Dedifferentiated amniotic fluid mesenchymal stem cell (primary cell): ENCODE results near the gene ENAM.
"Not testable (repeated sequence)": the region's sequence is repeated elsewhere in the genome, so short reads cannot be mapped to it uniquely, and the experiment has no call there.

Experiments used
- DNase-seq: peaks from one replicate; pipeline ENCODE4 v3.0.0-alpha.2; 2016; ENCODE audit errors: extremely low spot score

ENAM gene

DNA sequence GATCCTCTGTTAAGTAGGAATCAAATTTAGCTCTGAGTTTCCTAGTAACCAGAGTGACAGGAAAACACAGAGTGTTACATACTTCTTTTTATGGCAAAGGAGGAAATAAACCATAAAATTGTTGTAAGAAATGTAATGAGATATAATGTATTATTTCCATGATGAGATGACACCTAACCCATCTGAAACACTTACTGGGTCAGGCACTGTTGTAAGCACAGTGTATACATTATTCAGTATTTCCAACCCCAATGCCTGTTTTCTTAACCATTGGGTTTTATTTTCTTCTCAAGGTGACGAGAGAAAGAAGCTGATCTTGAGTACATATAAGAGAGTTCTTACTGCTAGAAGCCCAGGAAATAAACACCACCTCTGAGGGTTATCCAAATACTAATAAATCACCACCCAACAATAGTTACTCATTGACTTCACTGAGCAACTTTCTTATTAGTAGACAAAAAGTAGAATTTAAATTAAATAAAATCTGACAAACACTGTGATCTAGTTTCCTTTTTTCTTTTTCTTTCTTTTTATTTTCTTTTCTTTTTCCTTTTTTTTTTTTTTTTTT is 4.2 kb upstream of the ENAM start:
- DNase-seq, result no peak

DNA sequence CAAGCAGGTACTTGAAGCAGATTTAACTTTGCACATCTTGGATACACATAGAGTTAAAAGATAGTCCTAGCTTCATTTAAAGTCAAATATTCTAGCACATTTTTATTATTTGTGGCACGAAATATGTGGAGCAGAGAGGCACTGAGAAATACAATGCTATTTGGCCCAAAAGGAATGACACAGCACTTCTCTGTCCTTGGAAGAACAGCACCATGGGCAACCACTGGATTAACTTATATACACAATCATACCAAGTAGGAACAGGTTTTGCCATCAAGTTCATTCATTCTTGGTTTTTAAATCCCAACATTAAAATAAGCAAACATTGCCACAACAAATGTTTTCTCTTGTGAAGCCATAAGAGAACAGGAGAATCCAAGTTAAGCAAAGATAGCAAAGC is 924 bp upstream of the ENAM start:
- no peak for DNase-seq

DNA sequence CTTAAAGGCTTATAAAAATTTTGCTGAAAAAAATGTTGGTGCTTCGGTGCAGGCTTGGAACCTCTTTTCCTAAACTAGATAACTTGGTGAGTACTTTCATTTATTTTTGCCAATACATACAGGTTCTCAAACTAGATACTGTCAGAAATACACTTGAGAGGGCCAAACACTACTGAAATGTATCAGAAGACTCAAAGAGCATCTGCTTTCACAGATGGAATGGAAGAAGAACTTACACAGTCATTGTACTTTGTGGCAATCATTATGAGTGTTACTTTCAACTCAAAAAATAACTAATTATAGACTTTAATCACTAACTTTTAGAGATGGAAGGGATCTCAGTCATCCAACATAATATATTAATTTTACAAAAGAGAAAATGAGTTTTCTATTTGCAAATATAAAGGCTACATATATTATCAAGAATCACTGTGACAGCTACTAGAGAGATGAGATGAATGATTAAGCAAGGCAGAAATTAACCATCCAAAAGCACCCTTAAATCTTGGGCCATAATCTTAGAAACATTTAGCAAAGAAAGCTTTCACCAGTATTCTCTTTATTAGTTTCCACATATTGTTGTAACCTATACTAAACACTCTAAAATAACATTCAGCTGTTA is 1.0 kb downstream of the ENAM start:
- DNase-seq, result no peak

DNA sequence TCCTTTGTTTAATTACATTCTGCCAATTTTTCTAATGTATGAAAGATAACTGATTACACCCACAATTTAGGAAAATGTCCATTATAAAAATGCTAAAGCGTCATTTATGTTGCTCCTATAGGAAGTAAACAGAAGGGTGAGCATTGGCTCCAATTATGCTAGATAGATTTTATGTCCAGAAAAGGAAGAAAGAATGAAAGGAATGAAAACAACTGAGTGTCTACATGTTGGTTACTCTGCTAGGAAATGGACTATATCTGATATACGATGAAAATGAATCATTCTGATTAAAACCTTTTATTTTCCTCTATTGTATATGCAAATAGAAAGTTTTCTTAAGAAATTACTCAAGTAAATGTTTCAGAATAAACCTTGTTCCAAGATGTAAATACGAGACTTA is 1.6 kb downstream of the ENAM start:
- no peak for DNase-seq

DNA sequence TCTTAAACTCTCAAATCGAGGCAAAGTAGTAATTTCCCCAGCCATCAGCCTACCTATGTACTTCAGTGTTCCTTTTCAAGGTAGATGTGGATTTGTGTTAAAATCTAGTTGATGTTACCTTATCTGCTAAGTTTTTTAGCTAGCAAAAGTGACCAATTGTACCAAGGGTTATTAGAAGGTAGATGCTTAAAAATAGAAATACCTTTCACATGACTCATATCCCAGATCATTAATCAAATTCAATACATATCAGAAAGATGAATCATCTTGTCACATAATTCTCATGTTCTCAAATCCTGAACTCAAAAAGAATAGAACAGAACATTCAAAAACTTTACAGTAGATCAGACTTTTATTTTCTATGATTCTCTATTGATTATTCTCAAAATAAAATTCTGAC is 3.5 kb downstream of the ENAM start:
- DNase-seq, result no peak

DNA sequence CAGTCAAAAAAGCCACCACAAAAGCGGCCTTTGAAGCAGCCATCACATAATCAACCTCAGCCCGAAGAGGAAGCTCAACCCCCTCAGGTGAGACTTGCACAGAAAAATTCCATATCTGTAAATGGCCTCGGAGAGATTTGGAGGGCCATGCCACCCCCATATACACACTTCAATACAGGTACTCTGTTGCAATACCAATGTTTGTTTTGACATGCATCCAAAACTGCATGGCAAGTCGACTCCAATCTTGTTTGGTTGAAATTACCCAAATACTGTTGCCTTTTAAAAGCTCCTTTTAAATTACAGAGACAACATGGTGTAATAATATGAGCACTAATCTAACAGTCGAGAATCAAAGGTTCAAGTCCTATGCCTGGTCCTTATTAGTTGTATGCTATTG is 5.9 kb downstream of the ENAM start:
- no peak for DNase-seq

DNA sequence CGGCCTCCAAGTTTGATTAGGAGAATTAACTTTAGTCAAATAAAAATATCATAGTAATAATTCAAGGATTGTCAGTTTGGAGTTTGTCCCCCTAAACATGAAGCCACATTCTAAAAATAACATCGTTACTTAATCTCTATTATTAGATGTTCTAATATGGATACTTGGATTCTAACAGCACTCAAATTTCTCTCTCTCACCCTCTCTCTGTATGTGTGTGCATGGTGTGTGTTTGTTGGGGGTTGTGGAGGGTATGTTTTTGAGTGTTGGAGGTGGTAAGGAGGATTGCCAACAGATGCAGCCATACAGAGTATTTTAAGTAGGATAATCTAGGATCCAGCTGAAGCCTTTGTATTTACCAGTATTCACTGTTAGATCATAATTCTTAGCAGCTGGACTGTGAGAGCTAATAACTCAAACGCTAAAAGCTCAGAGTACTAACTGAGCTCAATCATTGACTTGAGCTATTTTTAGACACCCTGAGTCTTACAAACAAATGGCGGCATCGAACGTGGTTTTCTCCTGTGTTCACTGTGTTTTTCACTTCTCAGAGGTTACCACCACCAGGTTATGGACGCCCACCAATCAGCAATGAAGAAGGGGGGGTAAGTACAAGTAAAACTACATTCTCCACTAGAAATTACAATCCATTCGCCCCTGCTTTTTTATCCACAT is 8.8 kb downstream of the ENAM start:
- DNase-seq, result no peak

DNA sequence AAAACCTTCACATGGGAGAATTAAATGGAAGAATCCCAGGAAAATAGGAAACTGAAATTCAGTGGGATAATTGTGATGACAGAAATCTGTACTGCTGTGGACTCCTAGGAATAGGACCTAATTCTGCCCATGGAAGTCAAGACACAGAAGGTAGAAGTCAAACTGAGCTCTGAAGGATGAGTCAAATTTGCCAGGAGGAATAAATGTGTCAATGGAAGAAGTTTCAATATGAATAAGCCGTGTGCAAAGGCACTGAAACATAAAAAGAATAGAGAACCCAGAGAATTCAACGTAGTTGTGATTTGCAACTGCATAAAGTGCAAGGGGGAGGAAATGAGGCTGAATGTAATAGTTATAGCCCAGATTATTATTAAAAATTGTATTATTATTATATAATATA is 11.6 kb downstream of the ENAM start:
- no peak for DNase-seq

DNA sequence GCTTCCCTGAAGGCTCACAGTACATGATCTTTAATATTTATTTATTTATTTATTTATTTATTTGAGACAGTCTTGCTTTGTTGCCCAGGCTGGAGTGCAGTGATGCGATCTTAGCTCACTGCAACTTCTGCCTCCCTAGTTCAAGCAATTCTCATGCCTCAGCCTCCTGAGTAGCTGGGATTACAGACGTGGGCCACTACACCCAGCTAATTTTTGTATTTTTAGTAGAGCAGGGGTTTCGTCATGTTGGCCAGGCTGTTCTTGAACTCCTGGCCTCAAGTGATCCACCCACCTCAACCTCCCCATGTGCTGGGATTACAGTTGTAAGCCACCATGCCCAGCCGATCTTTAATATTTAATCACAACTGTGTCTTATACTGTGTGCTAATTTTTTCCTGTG is 22.2 kb downstream of the ENAM start:
- DNase-seq, result not testable (repeated sequence)

DNA sequence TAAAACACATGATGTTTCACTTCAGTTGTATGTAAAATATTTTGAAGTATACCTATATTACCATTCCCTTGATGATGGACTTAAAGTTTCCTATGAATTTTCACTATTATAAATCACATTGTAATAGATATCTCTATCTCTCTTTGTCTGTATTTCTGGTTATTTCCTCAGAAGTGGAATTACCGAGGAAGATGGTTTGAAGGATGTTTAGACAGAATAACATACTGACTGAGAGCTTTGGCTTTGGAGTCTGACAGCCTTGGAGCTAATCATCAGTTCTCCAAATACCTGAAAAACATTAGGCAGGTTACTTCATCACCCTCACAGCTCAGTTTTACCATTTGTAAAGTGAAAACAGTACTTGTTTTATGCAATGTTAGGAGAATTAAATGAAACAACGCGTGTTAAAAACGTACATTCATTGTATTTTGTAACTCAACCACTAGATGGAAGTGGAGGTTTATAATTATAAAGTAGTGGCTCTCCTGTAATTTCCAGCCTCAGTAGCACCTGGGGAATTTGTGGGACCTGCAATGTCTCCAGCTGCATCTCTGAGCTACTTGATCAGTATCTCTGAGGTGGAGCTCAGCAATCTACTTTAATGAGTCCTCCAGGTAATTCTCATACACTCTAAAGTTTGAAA is 23.4 kb downstream of the ENAM start:
- DNase-seq, result no peak

DNA sequence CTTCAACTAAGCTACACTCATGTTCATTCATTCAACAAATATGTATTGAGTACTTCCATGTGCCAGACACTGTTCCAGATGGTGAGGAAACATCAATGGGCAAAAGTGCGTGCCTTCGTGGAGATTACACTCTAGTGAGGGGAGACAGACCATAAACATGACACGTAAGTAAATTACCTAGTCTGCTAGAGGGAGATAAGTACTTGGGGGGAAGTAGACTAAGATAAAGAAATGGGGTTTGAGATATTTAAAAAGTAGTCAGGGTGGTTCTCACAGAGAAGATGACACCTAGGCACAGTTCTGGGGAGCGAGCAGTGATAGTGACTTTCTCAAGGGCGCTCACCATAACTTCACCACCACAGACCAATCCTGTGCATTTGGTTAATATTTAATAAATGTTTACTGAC is 26.1 kb downstream of the ENAM start:
- no peak for DNase-seq

DNA sequence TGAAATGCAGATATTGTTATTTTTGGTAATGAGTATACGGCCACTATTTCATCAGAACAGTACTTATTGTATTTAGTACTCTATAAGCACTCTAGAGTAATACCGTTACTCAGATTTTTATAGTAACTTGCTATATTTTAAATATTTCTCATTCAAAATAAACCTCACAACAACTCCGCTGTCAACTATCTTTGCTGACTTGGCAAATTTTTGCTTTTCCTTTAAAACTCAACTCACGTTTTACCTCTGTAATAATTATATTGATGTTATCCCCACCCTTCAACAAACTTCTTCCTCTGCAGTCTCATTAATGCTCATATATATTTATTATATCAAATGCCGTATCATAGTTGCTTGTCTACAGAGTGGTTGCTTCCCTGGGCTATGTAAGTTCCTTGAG is 28.8 kb downstream of the ENAM start:
- DNase-seq, result no peak

DNA sequence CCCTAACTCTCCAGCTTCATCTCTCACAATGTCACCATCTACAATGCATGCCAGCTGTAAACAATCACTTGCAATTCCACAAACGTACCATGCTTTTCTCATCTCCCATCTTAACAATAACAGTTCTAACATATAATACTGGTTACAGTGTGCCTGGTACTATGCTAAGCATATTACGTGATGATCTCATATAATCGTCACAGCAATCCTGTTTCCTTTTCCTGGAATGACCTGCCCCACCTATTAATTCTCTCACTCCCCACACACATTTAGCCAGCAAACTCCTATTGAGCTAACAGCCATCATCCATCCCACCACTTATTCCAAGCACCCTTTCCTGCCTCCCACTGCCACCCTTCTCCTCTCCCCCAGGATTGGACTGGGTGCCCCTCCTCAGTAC is 29.9 kb downstream of the ENAM start:
- DNase-seq, result no peak

DNA sequence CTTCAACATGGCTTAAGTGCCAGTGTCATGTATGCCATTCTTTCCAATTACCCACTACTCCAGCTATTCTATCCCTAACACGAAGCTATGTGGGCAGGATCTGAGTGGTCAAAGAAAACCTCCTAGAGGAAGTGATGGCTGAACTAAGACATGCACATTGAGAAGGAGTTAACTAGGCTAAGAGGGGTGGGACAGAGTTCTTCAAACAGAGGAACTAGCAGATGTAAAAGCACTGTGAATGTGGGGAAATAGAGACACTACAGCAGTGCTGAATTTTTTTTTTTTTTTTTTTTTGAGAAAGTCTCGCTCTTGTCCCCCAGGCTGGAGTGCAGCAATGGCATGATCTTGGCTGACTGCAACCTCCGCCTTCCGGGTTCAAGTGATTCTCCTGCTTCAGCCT is 31.6 kb downstream of the ENAM start:
- DNase-seq, result no peak

DNA sequence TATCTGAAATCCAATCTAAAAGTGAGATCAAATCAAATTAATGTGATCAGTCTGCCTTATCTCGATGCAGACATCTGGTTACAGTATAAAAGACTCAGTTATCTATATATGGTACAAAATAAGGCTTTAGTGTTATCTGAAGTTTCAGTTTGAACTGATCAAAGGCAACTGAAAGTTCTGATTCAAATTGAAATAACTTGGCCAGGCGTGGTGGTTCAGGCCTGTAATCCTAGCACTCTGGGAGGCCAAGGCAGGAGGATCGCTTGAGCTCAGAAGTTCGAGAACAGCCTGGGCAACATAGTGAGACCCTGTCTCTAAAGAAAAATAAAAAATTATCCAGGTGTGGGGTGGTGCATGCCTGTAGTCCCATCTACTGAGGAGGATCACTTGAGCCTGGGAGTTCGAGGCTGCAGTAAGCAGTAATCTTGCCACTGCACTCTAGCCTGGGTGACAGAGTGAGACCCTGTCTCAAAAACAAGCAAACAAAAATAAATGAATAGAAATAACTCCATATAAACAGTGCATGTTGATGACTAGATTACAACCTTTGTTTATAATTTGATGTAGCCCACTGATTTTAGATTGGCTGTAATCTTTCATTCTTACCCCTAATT is 32.9 kb downstream of the ENAM start:
- not testable (repeated sequence) for DNase-seq

DNA sequence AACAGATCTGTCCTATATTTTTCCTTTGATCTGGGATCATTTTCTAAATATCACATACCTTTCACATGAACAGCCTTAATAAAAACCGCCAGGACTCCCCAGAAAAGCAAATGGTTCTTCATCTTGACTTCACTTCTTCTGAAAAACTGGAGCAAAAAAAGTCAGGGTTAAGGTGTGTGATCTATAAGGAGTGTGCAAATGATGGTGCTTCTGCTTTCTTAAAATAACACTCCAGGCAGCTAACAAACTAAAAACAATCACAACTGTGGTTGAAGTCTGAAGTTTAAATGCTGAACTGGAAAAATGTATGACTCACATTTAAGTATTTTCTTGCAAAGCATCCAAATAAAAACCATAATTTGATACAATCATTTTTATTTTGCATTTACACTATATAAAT is 37.8 kb downstream of the ENAM start, which contains the start of gene JCHAIN:
TSS of gene JCHAIN (minus strand) at position 140 of the 400 bp plus-strand sequence. CDS start at position 122, 18 bp downstream.
- DNase-seq, result peak; percentile 37

DNA sequence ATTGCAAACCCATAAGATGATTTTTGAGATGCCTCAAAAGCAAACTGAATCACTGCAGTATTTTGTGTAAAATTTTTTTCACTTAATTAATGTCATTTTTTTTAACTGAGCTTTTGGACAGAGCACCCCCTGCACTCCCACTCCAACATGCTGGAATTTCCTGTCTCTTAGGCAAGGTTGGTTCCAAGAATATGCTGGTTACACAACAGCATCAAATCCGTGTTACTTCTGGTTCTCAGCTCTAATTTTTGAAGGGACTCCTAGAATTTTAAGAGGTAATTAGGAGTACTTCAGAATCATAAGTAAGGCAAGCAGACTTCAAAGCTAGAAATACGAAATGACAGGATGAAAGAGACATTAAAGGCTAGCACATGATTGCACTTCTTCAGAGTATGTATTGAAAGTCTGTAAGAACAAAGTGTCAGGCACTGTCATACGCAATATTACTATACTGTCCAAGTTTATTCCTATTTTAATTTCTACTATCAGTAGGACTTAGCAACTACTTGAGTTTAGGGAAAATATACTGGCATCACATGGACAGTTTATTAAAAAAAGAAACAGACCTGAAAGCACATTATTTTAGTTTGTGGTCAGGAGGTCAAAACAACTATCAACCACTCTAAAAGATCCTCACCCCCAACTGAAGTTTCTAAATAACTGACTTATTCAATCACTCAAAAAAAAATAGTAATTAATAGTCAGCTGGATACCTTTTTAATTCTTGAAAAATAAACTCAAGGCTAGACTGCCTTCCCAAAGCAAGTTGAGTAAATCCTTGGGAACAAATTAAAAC is 39.4 kb downstream of the ENAM start:
- DNase-seq, result no peak

DNA sequence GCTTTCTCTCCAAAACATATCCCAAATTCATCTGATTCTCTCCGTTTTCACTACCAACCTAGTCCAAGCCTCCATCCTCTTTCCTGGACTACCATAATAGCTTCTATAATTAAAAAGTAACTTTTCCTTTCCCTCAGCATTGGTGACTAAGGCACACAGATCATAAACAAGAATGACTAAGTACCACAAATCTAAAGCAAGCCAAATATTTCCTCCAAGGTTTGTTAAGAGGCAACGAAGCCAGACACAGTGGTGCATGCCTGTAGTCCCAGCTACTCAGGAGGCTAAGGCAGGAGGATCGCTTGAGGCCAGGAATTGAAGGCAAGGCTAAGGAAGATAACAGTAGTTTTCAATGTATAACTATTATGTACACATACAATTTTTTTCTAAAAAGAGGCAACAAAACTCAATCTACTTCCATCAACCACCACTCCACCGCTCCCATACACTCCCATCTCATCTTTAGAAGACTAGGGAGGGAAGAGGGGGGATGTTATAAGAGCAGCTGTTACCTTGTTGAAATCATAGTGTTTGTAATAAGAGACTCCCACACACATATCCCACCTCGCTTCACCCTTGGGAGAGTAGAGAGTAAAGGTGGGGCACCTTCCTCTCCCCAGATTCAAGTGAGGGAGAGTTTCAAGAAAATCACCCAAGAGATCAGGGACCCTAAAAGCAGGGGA is 41.9 kb downstream of the ENAM start:
- no peak for DNase-seq

DNA sequence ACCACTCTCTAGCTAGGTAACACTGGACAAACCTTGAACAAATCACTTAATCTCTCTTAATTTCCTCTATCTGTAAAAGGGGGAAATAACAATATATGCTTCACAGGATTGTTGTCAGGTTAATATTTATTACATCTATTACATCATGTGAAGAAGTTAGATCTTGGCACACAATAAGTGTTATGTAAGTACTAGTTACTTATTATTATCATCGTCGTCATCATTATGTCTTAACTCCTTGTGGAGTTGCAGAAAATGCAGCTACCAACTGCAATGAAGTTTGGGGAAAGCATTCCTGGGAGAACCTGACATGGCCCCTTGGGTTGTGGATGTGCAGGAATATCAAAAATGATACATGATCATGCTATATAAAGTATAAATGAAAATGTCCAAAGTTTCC is 42.5 kb downstream of the ENAM start:
- no peak for DNase-seq

DNA sequence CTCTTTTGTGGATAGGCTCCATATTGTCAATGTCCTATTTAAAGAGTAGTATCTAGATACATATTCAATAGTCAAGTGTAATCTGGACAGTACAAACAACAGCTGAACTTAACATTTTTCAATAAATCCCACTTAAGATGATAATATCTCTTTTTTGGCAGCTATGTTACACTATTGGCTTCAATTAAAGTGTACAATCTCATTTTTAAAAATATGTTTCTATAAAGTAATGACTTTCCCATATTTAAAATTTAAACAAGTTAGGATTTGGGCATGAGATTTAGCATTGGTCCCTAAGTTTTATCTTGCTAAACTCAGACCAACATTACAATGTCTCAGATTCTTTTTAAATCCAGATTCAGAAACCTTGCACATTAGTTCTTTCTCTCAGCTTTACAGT is 45.6 kb downstream of the ENAM start:
- DNase-seq, result no peak

DNA sequence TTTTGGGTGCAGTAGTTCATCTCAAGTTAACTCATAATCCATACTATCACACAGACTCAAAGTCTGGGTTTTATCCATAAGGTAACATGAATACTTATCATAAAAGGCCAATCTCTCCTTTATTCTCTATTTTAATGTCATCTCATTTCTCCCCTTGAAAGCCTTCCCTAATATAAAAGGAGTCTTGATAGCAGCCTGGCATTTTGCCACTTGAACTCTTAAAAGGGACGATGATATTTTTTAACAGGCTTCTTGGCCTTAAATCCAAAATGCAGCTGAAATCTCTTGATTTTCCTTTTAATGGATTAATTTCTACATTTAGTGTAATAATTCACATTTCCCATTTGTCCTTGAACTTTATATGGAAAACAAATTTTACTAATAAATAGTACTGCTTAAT is 46.2 kb downstream of the ENAM start:
- no peak for DNase-seq
